OCI-M2 (cell line): Measurements from ENCODE around the gene RABGAP1.

Experiments
- DNase-seq: peaks from one replicate; lab custom pipeline; 2025; ENCODE audit not compliant: unreplicated experiment; lab: John Stamatoyannopoulos, UW

RABGAP1 gene

GRCh38 chr9:123108976-123109375, 168.2 kb downstream of the RABGAP1 start:
- DNase-seq: no peak

GRCh38 chr9:123109540-123110279, 168.9 kb downstream of the RABGAP1 start:
- no peak for DNase-seq

- DNase-seq: no peak
These were observed 170.7 kb downstream of the RABGAP1 start for GRCh38 chr9:123111427-123112014.

GRCh38 chr9:123112015-123112975, 171.5 kb downstream of the RABGAP1 start:
- DNase-seq: no peak

- no peak for DNase-seq
These were observed 172.4 kb downstream of the RABGAP1 start for GRCh38 chr9:123113185-123113584.

GRCh38 chr9:123115146-123115913, 174.5 kb downstream of the RABGAP1 start:
- no peak for DNase-seq

- DNase-seq: no peak
These were observed 175.2 kb downstream of the RABGAP1 start for GRCh38 chr9:123116036-123116435.

GRCh38 chr9:123119566-123119965, 178.7 kb downstream of the RABGAP1 start:
- DNase-seq: no peak

GRCh38 chr9:123120131-123120530, 179.3 kb downstream of the RABGAP1 start:
- DNase-seq: no peak

- DNase-seq: no peak
These were observed 180.1 kb downstream of the RABGAP1 start for GRCh38 chr9:123120953-123121352.

GRCh38 chr9:123121457-123121856, 180.6 kb downstream of the RABGAP1 start:
- DNase-seq: no peak

GRCh38 chr9:123127512-123128075, 186.8 kb downstream of the RABGAP1 start:
- no peak for DNase-seq

- DNase-seq: no peak
These were observed 187.8 kb downstream of the RABGAP1 start for GRCh38 chr9:123128591-123128990.

- no peak for DNase-seq
These were observed 188.6 kb downstream of the RABGAP1 start for GRCh38 chr9:123129423-123129822.

- DNase-seq: no peak
These were observed 190.4 kb downstream of the RABGAP1 start for GRCh38 chr9:123131258-123131657.

- DNase-seq: no peak
These were observed 191.2 kb downstream of the RABGAP1 start for GRCh38 chr9:123131993-123132392.

GRCh38 chr9:123132696-123133095, 191.9 kb downstream of the RABGAP1 start:
- DNase-seq: no peak

- DNase-seq: no peak
These were observed 194.6 kb downstream of the RABGAP1 start for GRCh38 chr9:123135430-123135829.

GRCh38 chr9:123138163-123138562, 197.3 kb downstream of the RABGAP1 start:
- DNase-seq: no peak

- DNase-seq: no peak
These were observed 208.2 kb downstream of the RABGAP1 start for GRCh38 chr9:123149067-123149466.
